Measurements from ENCODE around the gene COG5. TPM values are rescaled to one million over a fixed set of nuclear protein-coding genes. Genes with fewer than 3 reads are reported as not detected.

The COG5 gene
- total and polyA plus RNA-seq, 9 of the 15 experiments (the other 6 are each of a cell fraction or from before 2014, with no cell fraction given): 15.3 to 75.1 (median 56.4) TPM

GRCh38 chr7:107169120-107170050 is 394.3 kb downstream of the COG5 start (continued):
- TF ChIP-seq RAD51 (IDR thresholded peaks at IDR 0.05; ENCODE audit: borderline replicate concordance, low read depth) (peak; percentile 97), HSF4 (CRISPR knock-in tag; IDR thresholded peaks at IDR 0.05; ENCODE audit: borderline replicate concordance) (no peak), ELK3 (CRISPR knock-in tag; IDR thresholded peaks at IDR 0.05) (no peak), ERF (CRISPR knock-in tag; IDR thresholded peaks at IDR 0.05) (peak; percentile 65; the same call in 1 of the 2 replicates), MEF2D (tag; conservative IDR thresholded peaks at IDR 0.05; ENCODE audit: low read depth) (0 out of 2 replicates have a peak, but pooled peaks have one; percentile 31), KDM2B (CRISPR knock-in tag; IDR thresholded peaks at IDR 0.05) (no peak; the same call in 1 of the 2 replicates), HNRNPUL1 (IDR thresholded peaks at IDR 0.05; ENCODE audit: low read length) (no peak), RFX7 (CRISPR knock-in tag; IDR thresholded peaks at IDR 0.05) (no peak), HNRNPK (IDR thresholded peaks at IDR 0.05; ENCODE audit: low read depth, low read length, poor library complexity, severe bottlenecking) (peak; percentile 13), SNRNP70 (optimal IDR thresholded peaks at IDR 0.05; ENCODE audit: low read depth, low read length) (no peak), RFX5 (IDR thresholded peaks at IDR 0.05; ENCODE audit: low read depth, low read length) (peak; percentile 32; the same call in 1 of the 2 replicates), TSC22D4 (tag; IDR thresholded peaks at IDR 0.05) (no peak), ZBED1 (IDR thresholded peaks at IDR 0.05) (peak; percentile 84), BACH1 (tag; IDR thresholded peaks at IDR 0.05) (no peak), ZC3H8 (IDR thresholded peaks at IDR 0.05) (0 out of 2 replicates have a peak, but pooled peaks have one; percentile 18), ZNF655 (CRISPR knock-in tag; IDR thresholded peaks at IDR 0.05) (no peak), ZNF12 (CRISPR knock-in tag; IDR thresholded peaks at IDR 0.05) (peak; percentile 77; the same call in 1 of the 2 replicates), HMG20B (CRISPR knock-in tag; IDR thresholded peaks at IDR 0.05) (no peak), KAT8 (IDR thresholded peaks at IDR 0.05; ENCODE audit: low read depth) (no peak), SLC30A9 (CRISPR knock-in tag; IDR thresholded peaks at IDR 0.05) (no peak), ZBTB12 (CRISPR knock-in tag; IDR thresholded peaks at IDR 0.05) (no peak), ZNF431 (CRISPR knock-in tag; IDR thresholded peaks at IDR 0.05) (no peak), ELF4 (CRISPR knock-in tag; IDR thresholded peaks at IDR 0.05) (peak; percentile 28; the same call in 1 of the 2 replicates), FOXO4 (CRISPR knock-in tag; IDR thresholded peaks at IDR 0.05) (0 out of 2 replicates have a peak, but pooled peaks have one; percentile 31), SMARCA5 (IDR thresholded peaks at IDR 0.05) (no peak), MCM2 (IDR thresholded peaks at IDR 0.05; ENCODE audit: low read depth) (no peak)
